ENCODE data around the gene PRICKLE2.

PRICKLE2 gene

DNA sequence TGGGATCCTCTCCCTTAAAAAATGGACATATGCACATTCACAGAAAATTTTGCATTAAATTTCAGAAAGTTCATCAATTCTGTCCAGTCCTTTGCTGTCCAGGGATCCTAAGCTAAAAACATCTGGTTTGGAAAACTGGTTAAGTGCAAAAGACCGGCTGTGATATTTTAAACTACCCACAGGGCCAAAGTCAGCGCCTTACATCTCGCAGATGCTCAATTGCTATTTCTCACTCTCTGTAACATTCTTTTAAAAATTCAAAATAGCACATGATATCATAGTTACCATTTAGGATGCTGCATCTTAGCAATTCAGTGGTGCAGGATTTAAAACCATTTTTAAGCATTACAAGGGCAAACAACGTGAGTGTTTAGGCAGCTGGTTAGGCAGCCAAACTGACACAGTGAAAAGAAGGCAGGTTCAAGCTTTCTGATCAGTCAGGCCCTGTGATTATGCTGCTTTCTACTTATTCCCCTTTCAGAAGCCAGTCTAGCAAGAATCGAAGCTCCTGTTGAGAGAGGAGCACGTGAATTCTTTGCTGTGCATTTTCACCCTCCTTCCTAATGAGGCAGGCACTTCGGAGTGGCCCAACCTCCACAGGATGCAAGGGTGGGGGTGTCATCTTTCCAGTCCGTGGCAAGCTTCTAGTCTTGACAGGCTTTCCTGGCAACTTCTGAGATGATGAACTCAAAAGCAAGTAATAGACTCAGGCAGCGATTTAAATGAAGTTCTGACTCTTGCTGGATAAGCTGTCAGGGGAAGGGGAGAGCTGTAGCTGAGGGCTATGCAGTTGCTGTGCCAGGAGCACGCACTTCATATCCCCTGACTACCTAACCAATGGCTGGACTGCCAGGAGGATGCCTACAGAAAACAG, 8.8 kb downstream of the PRICKLE2 start:
- CTCF ChIA-PET = interaction anchor here (1.1 kb wide), 1 partner anchor 186 kb away, joined by 4 read pairs; no protein-coding TSS in a partner anchor
- POLR2A ChIA-PET = no interaction called here
- Histone ChIP-seq H3K4me1 (ENCODE audit: control insufficient read depth, insufficient read depth, low read length) (no peaks in the 10 kb centered on the region; the same call in 1 of the 2 replicates), H3K36me3 (ENCODE audit: control insufficient read depth in 2 of 2, insufficient read depth in 1 of 2, low read length in 2 of 2) (no peaks in the 10 kb centered on the region), H3K9me3 (ENCODE audit: control insufficient read depth, insufficient read depth, low read depth, low read length) (no peaks in the 10 kb centered on the region), H3K4me3 (ENCODE audit: low read depth, low read length) (no peak overlapping the region), H3K27ac (ENCODE audit: extremely low read depth, low read depth, low read length) (no peak overlapping the region)
- TF ChIP-seq ZNF660 (tag by site-specific recombination; IDR thresholded peaks at IDR 0.05) (no peak), ZBTB17 (tag by site-specific recombination; IDR thresholded peaks at IDR 0.05) (peak; percentile 77), BCL11B (tag by site-specific recombination; IDR thresholded peaks at IDR 0.05; ENCODE audit: low read depth) (no peak), ZNF785 (tag by site-specific recombination; IDR thresholded peaks at IDR 0.05) (no peak), ZNF777 (tag by site-specific recombination; IDR thresholded peaks at IDR 0.05; ENCODE audit: borderline replicate concordance) (no peak), ZNF19 (tag by site-specific recombination; IDR thresholded peaks at IDR 0.05; ENCODE audit: low read depth) (no peak), GLI4 (tag by site-specific recombination; IDR thresholded peaks at IDR 0.05) (no peak), ZNF510 (tag by site-specific recombination; IDR thresholded peaks at IDR 0.05; ENCODE audit: insufficient replicate concordance) (no peak), ZNF335 (tag by site-specific recombination; conservative IDR thresholded peaks at IDR 0.05) (no peak; the same call in 1 of the 2 replicates)
- TF ChIP-seq, protein P1, sequence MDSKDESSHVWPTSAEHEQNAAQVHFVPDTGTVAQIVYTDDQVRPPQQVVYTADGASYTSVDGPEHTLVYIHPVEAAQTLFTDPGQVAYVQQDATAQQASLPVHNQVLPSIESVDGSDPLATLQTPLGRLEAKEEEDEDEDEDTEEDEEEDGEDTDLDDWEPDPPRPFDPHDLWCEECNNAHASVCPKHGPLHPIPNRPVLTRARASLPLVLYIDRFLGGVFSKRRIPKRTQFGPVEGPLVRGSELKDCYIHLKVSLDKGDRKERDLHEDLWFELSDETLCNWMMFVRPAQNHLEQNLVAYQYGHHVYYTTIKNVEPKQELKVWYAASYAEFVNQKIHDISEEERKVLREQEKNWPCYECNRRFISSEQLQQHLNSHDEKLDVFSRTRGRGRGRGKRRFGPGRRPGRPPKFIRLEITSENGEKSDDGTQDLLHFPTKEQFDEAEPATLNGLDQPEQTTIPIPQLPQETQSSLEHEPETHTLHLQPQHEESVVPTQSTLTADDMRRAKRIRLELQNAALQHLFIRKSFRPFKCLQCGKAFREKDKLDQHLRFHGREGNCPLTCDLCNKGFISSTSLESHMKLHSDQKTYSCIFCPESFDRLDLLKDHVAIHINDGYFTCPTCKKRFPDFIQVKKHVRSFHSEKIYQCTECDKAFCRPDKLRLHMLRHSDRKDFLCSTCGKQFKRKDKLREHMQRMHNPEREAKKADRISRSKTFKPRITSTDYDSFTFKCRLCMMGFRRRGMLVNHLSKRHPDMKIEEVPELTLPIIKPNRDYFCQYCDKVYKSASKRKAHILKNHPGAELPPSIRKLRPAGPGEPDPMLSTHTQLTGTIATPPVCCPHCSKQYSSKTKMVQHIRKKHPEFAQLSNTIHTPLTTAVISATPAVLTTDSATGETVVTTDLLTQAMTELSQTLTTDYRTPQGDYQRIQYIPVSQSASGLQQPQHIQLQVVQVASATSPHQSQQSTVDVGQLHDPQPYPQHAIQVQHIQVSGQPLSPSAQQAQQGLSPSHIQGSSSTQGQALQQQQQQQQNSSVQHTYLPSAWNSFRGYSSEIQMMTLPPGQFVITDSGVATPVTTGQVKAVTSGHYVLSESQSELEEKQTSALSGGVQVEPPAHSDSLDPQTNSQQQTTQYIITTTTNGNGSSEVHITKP (tag by site-specific recombination; IDR thresholded peaks at IDR 0.05) = peak; percentile 47; the same call in 1 of the 2 replicates

DNA sequence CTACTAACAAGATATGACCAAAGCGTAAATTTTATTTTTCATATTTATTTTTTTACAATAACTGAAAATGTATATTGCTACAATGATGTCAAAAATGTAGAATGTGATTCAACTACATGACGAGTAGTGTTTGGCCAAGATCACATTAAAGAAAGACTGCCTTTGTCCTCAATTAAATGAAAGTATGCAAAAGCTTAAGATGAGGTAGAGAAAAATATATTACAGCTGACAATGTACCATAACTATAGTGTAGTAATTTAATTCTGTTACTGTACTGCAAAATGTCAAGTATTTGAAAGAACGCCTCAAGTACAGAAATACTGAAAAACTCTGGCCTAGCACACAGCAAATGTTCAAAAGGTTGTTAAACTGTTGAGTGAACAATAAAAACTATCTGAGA, 9.7 kb downstream of the PRICKLE2 start:
- ChIA-PET POLR2A (no interaction called here), CTCF (interaction anchor here (1.1 kb wide), 1 partner anchor 185 kb away, joined by 4 read pairs; no protein-coding TSS in a partner anchor)
- H3K4me1 ChIP-seq (ENCODE audit: control insufficient read depth, insufficient read depth, low read length) = no peaks in the 10 kb centered on the region
- H3K36me3 ChIP-seq (ENCODE audit: control insufficient read depth in 2 of 2, insufficient read depth in 1 of 2, low read length in 2 of 2) = no peaks in the 10 kb centered on the region
- H3K4me3 ChIP-seq (ENCODE audit: low read depth, low read length) = no peak overlapping the region
- H3K27ac ChIP-seq (ENCODE audit: extremely low read depth, low read depth, low read length) = no peak overlapping the region
- TF ChIP-seq ZNF529 (tag by site-specific recombination; IDR thresholded peaks at IDR 0.05; ENCODE audit: insufficient replicate concordance) = no peak
- TF ChIP-seq, protein P2, sequence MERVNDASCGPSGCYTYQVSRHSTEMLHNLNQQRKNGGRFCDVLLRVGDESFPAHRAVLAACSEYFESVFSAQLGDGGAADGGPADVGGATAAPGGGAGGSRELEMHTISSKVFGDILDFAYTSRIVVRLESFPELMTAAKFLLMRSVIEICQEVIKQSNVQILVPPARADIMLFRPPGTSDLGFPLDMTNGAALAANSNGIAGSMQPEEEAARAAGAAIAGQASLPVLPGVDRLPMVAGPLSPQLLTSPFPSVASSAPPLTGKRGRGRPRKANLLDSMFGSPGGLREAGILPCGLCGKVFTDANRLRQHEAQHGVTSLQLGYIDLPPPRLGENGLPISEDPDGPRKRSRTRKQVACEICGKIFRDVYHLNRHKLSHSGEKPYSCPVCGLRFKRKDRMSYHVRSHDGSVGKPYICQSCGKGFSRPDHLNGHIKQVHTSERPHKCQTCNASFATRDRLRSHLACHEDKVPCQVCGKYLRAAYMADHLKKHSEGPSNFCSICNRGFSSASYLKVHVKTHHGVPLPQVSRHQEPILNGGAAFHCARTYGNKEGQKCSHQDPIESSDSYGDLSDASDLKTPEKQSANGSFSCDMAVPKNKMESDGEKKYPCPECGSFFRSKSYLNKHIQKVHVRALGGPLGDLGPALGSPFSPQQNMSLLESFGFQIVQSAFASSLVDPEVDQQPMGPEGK (tag by site-specific recombination; IDR thresholded peaks at IDR 0.05) = no peak
- TF ChIP-seq SP2 (tag by site-specific recombination; IDR thresholded peaks at IDR 0.05) = no peak
- TF ChIP-seq, protein P3, sequence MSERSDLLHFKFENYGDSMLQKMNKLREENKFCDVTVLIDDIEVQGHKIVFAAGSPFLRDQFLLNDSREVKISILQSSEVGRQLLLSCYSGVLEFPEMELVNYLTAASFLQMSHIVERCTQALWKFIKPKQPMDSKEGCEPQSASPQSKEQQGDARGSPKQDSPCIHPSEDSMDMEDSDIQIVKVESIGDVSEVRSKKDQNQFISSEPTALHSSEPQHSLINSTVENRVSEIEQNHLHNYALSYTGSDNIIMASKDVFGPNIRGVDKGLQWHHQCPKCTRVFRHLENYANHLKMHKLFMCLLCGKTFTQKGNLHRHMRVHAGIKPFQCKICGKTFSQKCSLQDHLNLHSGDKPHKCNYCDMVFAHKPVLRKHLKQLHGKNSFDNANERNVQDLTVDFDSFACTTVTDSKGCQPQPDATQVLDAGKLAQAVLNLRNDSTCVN (tag by site-specific recombination; optimal IDR thresholded peaks at IDR 0.05) = no peak
- TF ChIP-seq, protein P4, sequence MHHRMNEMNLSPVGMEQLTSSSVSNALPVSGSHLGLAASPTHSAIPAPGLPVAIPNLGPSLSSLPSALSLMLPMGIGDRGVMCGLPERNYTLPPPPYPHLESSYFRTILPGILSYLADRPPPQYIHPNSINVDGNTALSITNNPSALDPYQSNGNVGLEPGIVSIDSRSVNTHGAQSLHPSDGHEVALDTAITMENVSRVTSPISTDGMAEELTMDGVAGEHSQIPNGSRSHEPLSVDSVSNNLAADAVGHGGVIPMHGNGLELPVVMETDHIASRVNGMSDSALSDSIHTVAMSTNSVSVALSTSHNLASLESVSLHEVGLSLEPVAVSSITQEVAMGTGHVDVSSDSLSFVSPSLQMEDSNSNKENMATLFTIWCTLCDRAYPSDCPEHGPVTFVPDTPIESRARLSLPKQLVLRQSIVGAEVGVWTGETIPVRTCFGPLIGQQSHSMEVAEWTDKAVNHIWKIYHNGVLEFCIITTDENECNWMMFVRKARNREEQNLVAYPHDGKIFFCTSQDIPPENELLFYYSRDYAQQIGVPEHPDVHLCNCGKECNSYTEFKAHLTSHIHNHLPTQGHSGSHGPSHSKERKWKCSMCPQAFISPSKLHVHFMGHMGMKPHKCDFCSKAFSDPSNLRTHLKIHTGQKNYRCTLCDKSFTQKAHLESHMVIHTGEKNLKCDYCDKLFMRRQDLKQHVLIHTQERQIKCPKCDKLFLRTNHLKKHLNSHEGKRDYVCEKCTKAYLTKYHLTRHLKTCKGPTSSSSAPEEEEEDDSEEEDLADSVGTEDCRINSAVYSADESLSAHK (tag by site-specific recombination; IDR thresholded peaks at IDR 0.05) = no peak
- TF ChIP-seq, protein P5, sequence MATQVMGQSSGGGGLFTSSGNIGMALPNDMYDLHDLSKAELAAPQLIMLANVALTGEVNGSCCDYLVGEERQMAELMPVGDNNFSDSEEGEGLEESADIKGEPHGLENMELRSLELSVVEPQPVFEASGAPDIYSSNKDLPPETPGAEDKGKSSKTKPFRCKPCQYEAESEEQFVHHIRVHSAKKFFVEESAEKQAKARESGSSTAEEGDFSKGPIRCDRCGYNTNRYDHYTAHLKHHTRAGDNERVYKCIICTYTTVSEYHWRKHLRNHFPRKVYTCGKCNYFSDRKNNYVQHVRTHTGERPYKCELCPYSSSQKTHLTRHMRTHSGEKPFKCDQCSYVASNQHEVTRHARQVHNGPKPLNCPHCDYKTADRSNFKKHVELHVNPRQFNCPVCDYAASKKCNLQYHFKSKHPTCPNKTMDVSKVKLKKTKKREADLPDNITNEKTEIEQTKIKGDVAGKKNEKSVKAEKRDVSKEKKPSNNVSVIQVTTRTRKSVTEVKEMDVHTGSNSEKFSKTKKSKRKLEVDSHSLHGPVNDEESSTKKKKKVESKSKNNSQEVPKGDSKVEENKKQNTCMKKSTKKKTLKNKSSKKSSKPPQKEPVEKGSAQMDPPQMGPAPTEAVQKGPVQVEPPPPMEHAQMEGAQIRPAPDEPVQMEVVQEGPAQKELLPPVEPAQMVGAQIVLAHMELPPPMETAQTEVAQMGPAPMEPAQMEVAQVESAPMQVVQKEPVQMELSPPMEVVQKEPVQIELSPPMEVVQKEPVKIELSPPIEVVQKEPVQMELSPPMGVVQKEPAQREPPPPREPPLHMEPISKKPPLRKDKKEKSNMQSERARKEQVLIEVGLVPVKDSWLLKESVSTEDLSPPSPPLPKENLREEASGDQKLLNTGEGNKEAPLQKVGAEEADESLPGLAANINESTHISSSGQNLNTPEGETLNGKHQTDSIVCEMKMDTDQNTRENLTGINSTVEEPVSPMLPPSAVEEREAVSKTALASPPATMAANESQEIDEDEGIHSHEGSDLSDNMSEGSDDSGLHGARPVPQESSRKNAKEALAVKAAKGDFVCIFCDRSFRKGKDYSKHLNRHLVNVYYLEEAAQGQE (tag by site-specific recombination; IDR thresholded peaks at IDR 0.05) = no peak
- no peak for TF ChIP-seq ZBTB48 (tag by site-specific recombination; IDR thresholded peaks at IDR 0.05)
- TF ChIP-seq ZNF266 (tag by site-specific recombination; IDR thresholded peaks at IDR 0.05; ENCODE audit: low read depth) = no peak
- TF ChIP-seq ZNF121 (tag by site-specific recombination; IDR thresholded peaks at IDR 0.05) = no peak
- no peaks in the 10 kb centered on the region for H3K9me3 ChIP-seq (ENCODE audit: control insufficient read depth, insufficient read depth, low read depth, low read length)

Measured in HEK293 (cell line).